Neural progenitor cell (in vitro differentiated cells): Measurements from ENCODE around the gene OLFML2B. TPM values are rescaled to one million over a fixed set of nuclear protein-coding genes. Genes with fewer than 3 reads are reported as not detected.
A peak's percentile ranks its signal among the peaks of the same experiment; 100 is the strongest.
"Not testable (repeated sequence)": the region's sequence is repeated elsewhere in the genome, so short reads cannot be mapped to it uniquely, and the experiment has no call there.

Source experiments
- DNase-seq: peaks from one replicate; pipeline ENCODE4 v3.0.0-alpha.2; 2016; ENCODE audit warnings: low spot score
- H2AFZ ChIP-seq: fragments of 200-600 bp; sonication (generic); replicated peaks from 2 replicates; pipeline ENCODE4 v1.6.1; 2016; ENCODE audit warnings: antibody characterized with exemption
- H3F3A ChIP-seq: fragments of 200-600 bp; sonication (generic); 2 replicates; pipeline ENCODE4 v1.6.1; 2016; ENCODE audit warnings: antibody characterized with exemption, low read depth
- H3K27ac ChIP-seq: fragments of 200-600 bp; sonication (generic); 2 replicates; pipeline ENCODE4 v1.5.1; 2016; ENCODE audit warnings: mild to moderate bottlenecking
- H3K27me3 ChIP-seq: fragments of 200-600 bp; sonication (generic); 2 replicates; pipeline ENCODE4 v1.6.1; 2016; ENCODE audit warnings: mild to moderate bottlenecking, moderate library complexity
- H3K36me3 ChIP-seq: fragments of 200-600 bp; sonication (generic); 2 replicates; pipeline ENCODE4 v1.5.1; 2016
- H3K4me1 ChIP-seq: fragments of 200-600 bp; sonication (generic); 2 replicates; pipeline ENCODE4 v1.6.1; 2016; ENCODE audit warnings: mixed run types
- H3K4me2 ChIP-seq: fragments of 200-600 bp; sonication (generic); 2 replicates; pipeline ENCODE4 v1.6.1; 2016
- H3K4me3 ChIP-seq: fragments of 200-600 bp; sonication (generic); 2 replicates; pipeline ENCODE4 v1.5.1; 2016
- H3K79me2 ChIP-seq: fragments of 200-600 bp; sonication (generic); 2 replicates; pipeline ENCODE4 v1.6.1; 2016; ENCODE audit warnings: low read depth
- H3K9ac ChIP-seq: fragments of 200-600 bp; sonication (generic); 2 replicates; pipeline ENCODE4 v1.6.1; 2016
- H3K9me3 ChIP-seq: fragments of 200-600 bp; sonication (generic); 2 replicates; pipeline ENCODE4 v1.5.1; 2016; ENCODE audit warnings: low read depth
- H4K20me1 ChIP-seq: fragments of 200-600 bp; sonication (generic); 2 replicates; pipeline ENCODE4 v1.6.1; 2016; ENCODE audit warnings: low read depth
- H3K27ac Mint-ChIP-seq: 3 replicates; pipeline ENCODE4 v1.8.0; 2021; ENCODE audit warnings: mixed read lengths
- H3K27me3 Mint-ChIP-seq: 2 replicates; pipeline ENCODE4 v1.8.0; 2022; ENCODE audit warnings: low read depth, mild to moderate bottlenecking, inconsistent platforms, moderate library complexity, mixed read lengths; ENCODE audit not compliant: insufficient read depth
- H3K36me3 Mint-ChIP-seq: 3 replicates; pipeline ENCODE4 v1.8.0; 2021; ENCODE audit warnings: mixed read lengths
- H3K4me1 Mint-ChIP-seq: 3 replicates; pipeline ENCODE4 v1.8.0; 2021; ENCODE audit warnings: mixed read lengths
- H3K4me3 Mint-ChIP-seq: 3 replicates; pipeline ENCODE4 v1.8.0; 2021; ENCODE audit warnings: mild to moderate bottlenecking, moderate library complexity, mixed read lengths
- H3K9me3 Mint-ChIP-seq: 3 replicates; pipeline ENCODE4 v1.8.0; 2020; ENCODE audit warnings: mixed read lengths
- EZH2 ChIP-seq: fragments of 200-600 bp; sonication (generic); IDR thresholded peaks from 2 replicates; pipeline ENCODE4 v1.6.1; 2017; ENCODE audit warnings: antibody characterized with exemption, mild to moderate bottlenecking, moderate library complexity
- EZH2phosphoT487 ChIP-seq: fragments of 200-600 bp; sonication (generic); IDR thresholded peaks from 2 replicates; pipeline ENCODE4 v1.6.1; 2017; ENCODE audit warnings: antibody characterized with exemption
- total RNA-seq: library from RNA; depleted of rRNA; stranded (reverse); fragments of >200 nt; gene quantifications from 2 replicates; pipeline ENCODE4 v1.2.3, GENCODE V29; 2015; ENCODE audit warnings: low replicate concordance
- TF ChIP-seq, protein P1 (sequence below): fragments of 200-600 bp; sonication (generic); IDR thresholded peaks from 2 replicates; pipeline ENCODE4 v1.5.1; 2017; ENCODE audit warnings: antibody characterized with exemption, mild to moderate bottlenecking

The OLFML2B gene
- total RNA-seq, 1 donor from 2014 or later, result 1.3 TPM

- Histone ChIP-seq H3K79me2 (peaks cover 26% of the 10 kb centered on the region), H3K36me3 (no peaks in the 10 kb centered on the region), H3K9ac (no peak overlapping the region), H3F3A (peaks cover 27% of the 10 kb centered on the region), H2AFZ (no peak overlapping the region), H3K27ac (no peak overlapping the region), H3K4me2 (no peak overlapping the region), H3K27me3 (peaks cover 17% of the 10 kb centered on the region), H4K20me1 (peaks cover 25% of the 10 kb centered on the region), H3K9me3 (no peaks in the 10 kb centered on the region), H3K4me1 (peaks cover 42% of the 10 kb centered on the region), H3K4me3 (no peak overlapping the region)
- peaks cover 18% of the 10 kb centered on the region for H3K27me3 Mint-ChIP-seq
- DNase-seq, result no peak
- H3K4me1 Mint-ChIP-seq, result peaks cover 66% of the 10 kb centered on the region
- no peaks in the 10 kb centered on the region for H3K36me3 Mint-ChIP-seq
- H3K9me3 Mint-ChIP-seq, result no peaks in the 10 kb centered on the region
- H3K27ac Mint-ChIP-seq, result no peak overlapping the region
- H3K4me3 Mint-ChIP-seq, result no peak overlapping the region
- no peak for TF ChIP-seq EZH2
- no peak for TF ChIP-seq EZH2phosphoT487
- TF ChIP-seq, protein P1, sequence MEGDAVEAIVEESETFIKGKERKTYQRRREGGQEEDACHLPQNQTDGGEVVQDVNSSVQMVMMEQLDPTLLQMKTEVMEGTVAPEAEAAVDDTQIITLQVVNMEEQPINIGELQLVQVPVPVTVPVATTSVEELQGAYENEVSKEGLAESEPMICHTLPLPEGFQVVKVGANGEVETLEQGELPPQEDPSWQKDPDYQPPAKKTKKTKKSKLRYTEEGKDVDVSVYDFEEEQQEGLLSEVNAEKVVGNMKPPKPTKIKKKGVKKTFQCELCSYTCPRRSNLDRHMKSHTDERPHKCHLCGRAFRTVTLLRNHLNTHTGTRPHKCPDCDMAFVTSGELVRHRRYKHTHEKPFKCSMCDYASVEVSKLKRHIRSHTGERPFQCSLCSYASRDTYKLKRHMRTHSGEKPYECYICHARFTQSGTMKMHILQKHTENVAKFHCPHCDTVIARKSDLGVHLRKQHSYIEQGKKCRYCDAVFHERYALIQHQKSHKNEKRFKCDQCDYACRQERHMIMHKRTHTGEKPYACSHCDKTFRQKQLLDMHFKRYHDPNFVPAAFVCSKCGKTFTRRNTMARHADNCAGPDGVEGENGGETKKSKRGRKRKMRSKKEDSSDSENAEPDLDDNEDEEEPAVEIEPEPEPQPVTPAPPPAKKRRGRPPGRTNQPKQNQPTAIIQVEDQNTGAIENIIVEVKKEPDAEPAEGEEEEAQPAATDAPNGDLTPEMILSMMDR, result no peak
These were observed 43.8 kb upstream of the OLFML2B start for GRCh38 chr1:162067466-162067865.

- peaks cover 42% of the 10 kb centered on the region for H3K4me1 ChIP-seq
- H3K27ac Mint-ChIP-seq, H3K36me3 Mint-ChIP-seq, H2AFZ ChIP-seq, H3K4me2 ChIP-seq, H3K4me3 Mint-ChIP-seq, H3K4me3 ChIP-seq, H3K9me3 Mint-ChIP-seq, DNase-seq, H3K9me3 ChIP-seq, H3K27ac ChIP-seq, H3K36me3 ChIP-seq, H3K9ac ChIP-seq: not testable (repeated sequence)
- Mint-ChIP-seq H3K27me3 (peaks cover 18% of the 10 kb centered on the region), H3K4me1 (peaks cover 66% of the 10 kb centered on the region)
- H3K79me2 ChIP-seq, result peaks cover 20% of the 10 kb centered on the region
- peaks cover 18% of the 10 kb centered on the region for H4K20me1 ChIP-seq
- H3F3A ChIP-seq, result peaks cover 27% of the 10 kb centered on the region
- H3K27me3 ChIP-seq, result peaks cover 17% of the 10 kb centered on the region
These were observed 43.2 kb upstream of the OLFML2B start for GRCh38 chr1:162066836-162067235.

GRCh38 chr1:162065016-162065415 is 41.3 kb upstream of the OLFML2B start:
- H3K9me3 Mint-ChIP-seq, result no peaks in the 10 kb centered on the region
- Histone ChIP-seq H3K4me1 (peaks cover 32% of the 10 kb centered on the region), H3K36me3 (no peaks in the 10 kb centered on the region), H3K4me2 (no peak overlapping the region), H3K4me3 (no peak overlapping the region), H3K27me3 (peaks cover 5% of the 10 kb centered on the region), H3K9me3 (no peaks in the 10 kb centered on the region), H3F3A (peaks cover 23% of the 10 kb centered on the region), H4K20me1 (peaks cover under 1% of the 10 kb centered on the region), H3K79me2 (peaks cover 2% of the 10 kb centered on the region), H3K9ac (no peak overlapping the region), H3K27ac (no peak overlapping the region), H2AFZ (no peak overlapping the region)
- peaks cover 14% of the 10 kb centered on the region for H3K27me3 Mint-ChIP-seq
- DNase-seq, result no peak
- H3K4me3 Mint-ChIP-seq, result no peak overlapping the region
- peak overlapping the region; percentile 14 for H3K27ac Mint-ChIP-seq
- peaks cover 58% of the 10 kb centered on the region for H3K4me1 Mint-ChIP-seq
- TF ChIP-seq EZH2phosphoT487 (no peak), EZH2 (no peak)
- TF ChIP-seq, protein P1, result no peak
- H3K36me3 Mint-ChIP-seq, result no peaks in the 10 kb centered on the region

DNA sequence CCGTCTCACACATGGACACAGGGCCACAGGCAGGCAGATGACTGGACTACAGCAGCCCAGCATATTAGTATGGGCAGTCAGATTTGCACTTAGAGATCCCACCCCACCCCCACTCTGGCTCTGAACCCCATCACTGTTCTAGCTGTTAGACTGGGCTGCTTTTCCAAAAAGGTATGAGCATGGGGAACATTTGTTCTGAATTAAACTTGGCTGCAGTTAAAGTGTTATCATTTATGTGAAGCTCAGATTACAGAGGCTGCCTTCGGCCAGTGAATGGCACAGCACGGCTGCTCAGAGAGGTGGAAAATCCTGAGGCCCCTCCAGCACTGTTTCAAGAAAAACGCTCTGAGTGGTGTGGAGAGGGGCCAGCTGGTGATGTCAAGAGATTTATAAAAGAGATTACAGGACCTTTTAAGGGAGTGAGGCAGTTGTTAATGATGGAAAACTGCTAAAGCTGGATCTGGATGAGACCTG is 38.9 kb upstream of the OLFML2B start:
- no peaks in the 10 kb centered on the region for H3K9me3 ChIP-seq
- H3K4me2 ChIP-seq, result peak overlapping the region; percentile 44
- H3K27ac ChIP-seq, result no peak overlapping the region
- peaks cover 10% of the 10 kb centered on the region for H3F3A ChIP-seq
- no peaks in the 10 kb centered on the region for H3K36me3 Mint-ChIP-seq
- no peaks in the 10 kb centered on the region for H4K20me1 ChIP-seq
- H3K4me3 Mint-ChIP-seq, result peak overlapping the region; percentile 8
- no peak overlapping the region for H3K9ac ChIP-seq
- TF ChIP-seq EZH2, result no peak
- no peak for TF ChIP-seq EZH2phosphoT487
- TF ChIP-seq, protein P1, result no peak
- H3K79me2 ChIP-seq, result no peaks in the 10 kb centered on the region
- H3K36me3 ChIP-seq, result no peaks in the 10 kb centered on the region
- no peak overlapping the region for H3K4me3 ChIP-seq
- DNase-seq, result peak; percentile 73
- no peaks in the 10 kb centered on the region for H3K27me3 ChIP-seq
- H2AFZ ChIP-seq, result no peak overlapping the region
- peaks cover 14% of the 10 kb centered on the region for H3K27me3 Mint-ChIP-seq
- H3K9me3 Mint-ChIP-seq, result no peaks in the 10 kb centered on the region
- peaks cover 24% of the 10 kb centered on the region for H3K4me1 ChIP-seq
- peaks cover 50% of the 10 kb centered on the region for H3K4me1 Mint-ChIP-seq
- H3K27ac Mint-ChIP-seq, result peak overlapping the region; percentile 88
